ENCODE results near the gene UQCC3.

- no peak for TF ChIP-seq PPARA (CRISPR knock-in tag; IDR thresholded peaks at IDR 0.05; ENCODE audit: borderline replicate concordance)
- TF ChIP-seq ZC3H10 (CRISPR knock-in tag; IDR thresholded peaks at IDR 0.05): no peak
- no peak for TF ChIP-seq ISL1 (CRISPR knock-in tag; IDR thresholded peaks at IDR 0.05)
- no peak for TF ChIP-seq ZFP30 (CRISPR knock-in tag; IDR thresholded peaks at IDR 0.05)
- TF ChIP-seq RARB (CRISPR knock-in tag; IDR thresholded peaks at IDR 0.05): no peak
- TF ChIP-seq CREB5 (CRISPR knock-in tag; IDR thresholded peaks at IDR 0.05; ENCODE audit: low read depth): no peak
- TF ChIP-seq TCF4 (CRISPR knock-in tag; IDR thresholded peaks at IDR 0.05; ENCODE audit: borderline replicate concordance): no peak
- no peak for TF ChIP-seq ESRRG (CRISPR knock-in tag; IDR thresholded peaks at IDR 0.05)
- TF ChIP-seq ZFP3 (CRISPR knock-in tag; IDR thresholded peaks at IDR 0.05): no peak
Observed at GRCh38 chr11:62719302-62719978, 48.0 kb downstream of the UQCC3 start.
